HepG2 (cell line): ENCODE data around the gene AURKA. TPM values are rescaled to one million over a fixed set of nuclear protein-coding genes. Genes with fewer than 3 reads are reported as not detected.

Experiments
- BCL6 ChIP-seq: IDR thresholded peaks from 2 replicates; pipeline ENCODE4 v1.6.1; 2016; ENCODE audit warnings: missing genetic modification reagents, missing compliant biosample characterization
- BHLHE40 ChIP-seq: IDR thresholded peaks from 2 replicates; pipeline ENCODE4 v1.6.1; 2011; ENCODE audit warnings: low read length, improper control_type of control experiment
- FOSL2 ChIP-seq: sonication (generic); formaldehyde crosslinking; IDR thresholded peaks from 2 replicates; pipeline ENCODE4 v1.4.0; 2020; ENCODE audit warnings: missing genetic modification reagents
- FOXA3 ChIP-seq: IDR thresholded peaks from 2 replicates; pipeline ENCODE4 v1.6.1; 2016; ENCODE audit warnings: missing genetic modification reagents, missing compliant biosample characterization
- GABPB1 ChIP-seq: IDR thresholded peaks from 2 replicates; pipeline ENCODE4 v1.6.1; 2016; ENCODE audit warnings: mild to moderate bottlenecking, missing genetic modification reagents, moderate library complexity, missing compliant biosample characterization
- IKZF1 ChIP-seq: fragments of 450-650 bp; IDR thresholded peaks from 2 replicates; pipeline ENCODE4 v1.7.1; 2016
- KLF15 ChIP-seq: sonication (generic); formaldehyde crosslinking; IDR thresholded peaks from 2 replicates; pipeline ENCODE4 v1.8.1; 2023; ENCODE audit warnings: borderline replicate concordance, mild to moderate bottlenecking, inconsistent platforms, missing genetic modification reagents, mixed read lengths
- MED8 ChIP-seq: sonication (generic); formaldehyde crosslinking; IDR thresholded peaks from 2 replicates; pipeline ENCODE4 v1.8.1; 2023; ENCODE audit warnings: mild to moderate bottlenecking, missing genetic modification reagents; ENCODE audit not compliant: insufficient replicate concordance
- NFKBIZ ChIP-seq: IDR thresholded peaks from 2 replicates; pipeline ENCODE4 v1.6.1; 2018; ENCODE audit warnings: missing genetic modification reagents, missing compliant biosample characterization
- NFRKB ChIP-seq: fragments of 450-650 bp; IDR thresholded peaks from 2 replicates; pipeline ENCODE4 v1.6.1; 2017
- POLR2G ChIP-seq: fragments of 200-400 bp; formaldehyde crosslinking; IDR thresholded peaks from 2 replicates; pipeline ENCODE4 v1.6.1; 2018; ENCODE audit warnings: mild to moderate bottlenecking, low read depth, low read length, moderate library complexity
- RNF2 ChIP-seq: fragments of 450-650 bp; conservative IDR thresholded peaks from 2 replicates; pipeline ENCODE4 v1.6.1; 2016; ENCODE audit warnings: low read depth
- TBX2 ChIP-seq: sonication (generic); formaldehyde crosslinking; IDR thresholded peaks from 2 replicates; pipeline ENCODE4 v1.5.0; 2020; ENCODE audit warnings: missing genetic modification reagents, mild to moderate bottlenecking, borderline replicate concordance
- ZBTB8A ChIP-seq: sonication (generic); formaldehyde crosslinking; IDR thresholded peaks from 2 replicates; pipeline ENCODE4 v1.4.0; 2020; ENCODE audit warnings: mild to moderate bottlenecking, low read depth, missing genetic modification reagents, borderline replicate concordance
- ZMAT3 ChIP-seq: sonication (generic); formaldehyde crosslinking; conservative IDR thresholded peaks from 2 replicates; pipeline ENCODE4 v1.7.0; 2021; ENCODE audit warnings: missing genetic modification reagents
- ZMYM3 ChIP-seq: sonication (generic); formaldehyde crosslinking; IDR thresholded peaks from 2 replicates; pipeline ENCODE4 v1.5.1; 2020; ENCODE audit warnings: mild to moderate bottlenecking, missing genetic modification reagents
- ZNF207 ChIP-seq: fragments of 450-650 bp; IDR thresholded peaks from 2 replicates; pipeline ENCODE4 v1.6.1; 2016; ENCODE audit warnings: antibody characterized with exemption, borderline replicate concordance
- ZNF263 ChIP-seq: sonication (generic); formaldehyde crosslinking; IDR thresholded peaks from 2 replicates; pipeline ENCODE4 v1.4.0; 2020; ENCODE audit warnings: missing genetic modification reagents
- ZNF326 ChIP-seq: sonication (generic); formaldehyde crosslinking; IDR thresholded peaks from 2 replicates; pipeline ENCODE4 v1.4.0; 2020; ENCODE audit warnings: missing genetic modification reagents, borderline replicate concordance
- ZNF451 ChIP-seq: sonication (generic); formaldehyde crosslinking; IDR thresholded peaks from 2 replicates; pipeline ENCODE4 v1.5.0; 2020; ENCODE audit warnings: mild to moderate bottlenecking, missing genetic modification reagents
- ZNF567 ChIP-seq: sonication (generic); formaldehyde crosslinking; IDR thresholded peaks from 2 replicates; pipeline ENCODE4 v1.8.1; 2023; ENCODE audit warnings: mild to moderate bottlenecking, missing genetic modification reagents, borderline replicate concordance
- ZSCAN20 ChIP-seq: sonication (generic); formaldehyde crosslinking; IDR thresholded peaks from 2 replicates; pipeline ENCODE4 v1.4.0; 2020; ENCODE audit warnings: missing genetic modification reagents, mild to moderate bottlenecking, borderline replicate concordance
- ZZZ3 ChIP-seq: sonication (generic); formaldehyde crosslinking; IDR thresholded peaks from 2 replicates; pipeline ENCODE4 v1.4.0; 2020; ENCODE audit warnings: missing genetic modification reagents, mild to moderate bottlenecking, borderline replicate concordance
- polyA plus RNA-seq, 8 experiments: library from polyadenylated mRNA; depleted of rRNA in 3 of 8; stranded (reverse) in 7 of 8; unstranded in 1 of 8; fragments of >200 nt; fragmentation: Illumina TruSeq in 4 of 8; extraction: Trizol in 4 of 8; gene quantifications; 2 replicates each; pipeline versions ENCODE4 v1.2.1 to v1.2.3, GENCODE V29; 2011 to 2016; ENCODE audit warnings: low read depth in 4 of 8, missing spikeins in 1 of 8, mixed read lengths in 1 of 8; ENCODE audit not compliant: insufficient read depth in 1 of 8
- total RNA-seq, 5 experiments: library from RNA; depleted of rRNA; stranded (reverse); fragments of >200 nt; fragmentation: Illumina TruSeq; extraction: Trizol; gene quantifications; 2 replicates each; pipeline ENCODE4 v1.2.3, GENCODE V29; 2016; ENCODE audit warnings: low read depth in 1 of 5
- TF ChIP-seq, protein P1 (sequence below): sonication (generic); formaldehyde crosslinking; IDR thresholded peaks from 2 replicates; pipeline ENCODE4 v1.8.0; 2022; ENCODE audit warnings: missing genetic modification reagents, low read depth, mild to moderate bottlenecking, borderline replicate concordance
- TF ChIP-seq, protein P2 (sequence below): sonication (generic); formaldehyde crosslinking; IDR thresholded peaks from 2 replicates; pipeline ENCODE4 v1.5.0; 2020; ENCODE audit warnings: missing genetic modification reagents, mild to moderate bottlenecking, borderline replicate concordance
- TF ChIP-seq, protein P3 (sequence below): sonication (generic); formaldehyde crosslinking; IDR thresholded peaks from 2 replicates; pipeline ENCODE4 v1.8.1; 2022; ENCODE audit warnings: low read depth, mild to moderate bottlenecking, missing genetic modification reagents
- TF ChIP-seq, protein P4 (sequence below): IDR thresholded peaks from 2 replicates; pipeline ENCODE4 v1.6.1; 2016; ENCODE audit warnings: mild to moderate bottlenecking, missing biosample characterization, missing genetic modification reagents

Gene AURKA
- total and polyA plus RNA-seq, 2 of the 13 experiments (the other 11 are each of a cell fraction or from before 2014, with no cell fraction given) = 96.4 to 224 TPM

DNA sequence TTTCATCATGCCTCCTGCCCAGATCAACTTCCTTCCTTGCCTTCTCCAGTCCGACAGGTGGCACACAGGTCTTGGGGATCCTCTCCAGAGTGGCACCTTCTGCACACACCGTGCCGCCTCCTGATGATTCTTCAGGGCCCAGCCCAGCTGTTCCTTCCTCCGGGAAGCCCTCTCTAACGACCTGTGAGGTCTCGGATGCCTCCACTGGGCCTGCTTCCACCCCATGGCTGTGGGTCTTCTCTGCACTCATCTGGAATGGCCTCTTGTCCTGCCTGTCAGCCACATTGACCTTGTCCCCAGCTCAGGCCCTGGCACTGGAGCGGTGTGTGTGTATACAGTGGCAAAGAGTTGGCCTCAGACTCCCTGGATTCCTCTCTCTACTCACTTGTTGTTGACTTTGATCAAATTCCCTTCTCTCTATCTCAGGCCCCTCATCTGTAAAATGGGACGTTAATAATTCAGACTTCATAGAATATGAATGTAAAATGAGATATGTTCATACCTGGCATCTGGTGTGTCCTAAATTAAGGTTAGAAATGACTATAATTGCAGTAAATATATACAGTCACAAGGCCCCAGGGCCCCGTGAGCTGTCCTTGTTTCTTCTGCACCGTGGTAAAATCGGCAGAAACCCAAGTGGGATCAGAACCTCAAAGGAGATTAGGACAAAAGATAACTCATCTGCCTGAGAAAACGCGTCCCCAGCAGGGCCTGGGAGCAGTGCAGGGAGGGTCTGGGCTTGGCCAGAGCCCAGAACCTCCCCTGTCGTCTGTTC is 31.7 kb downstream of the AURKA start (continued):
- no peak; the same call in none of the 2 replicates for TF ChIP-seq FOSL2 (CRISPR knock-in tag)
- TF ChIP-seq NFKBIZ = no peak
- TF ChIP-seq TBX2 = peak; percentile 74
- TF ChIP-seq ZZZ3 (CRISPR knock-in tag) = 0 out of 2 replicates have a peak, but pooled peaks have one; percentile 73
- TF ChIP-seq ZNF207 = no peak
- 0 out of 2 replicates have a peak, but pooled peaks have one; percentile 18 for TF ChIP-seq ZSCAN20 (CRISPR knock-in tag)
- TF ChIP-seq NFRKB = no peak
- TF ChIP-seq MED8 = no peak
- TF ChIP-seq RNF2 = no peak
- TF ChIP-seq, protein P1, sequence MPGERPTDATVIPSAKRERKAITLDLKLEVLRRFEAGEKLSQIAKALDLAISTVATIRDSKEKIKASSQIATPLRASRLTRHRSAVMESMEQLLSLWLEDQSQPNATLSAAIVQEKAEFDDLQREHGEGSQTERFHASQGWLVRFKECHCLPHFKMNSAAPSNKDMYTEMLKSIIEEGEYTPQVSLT (CRISPR knock-in tag) = no peak
- TF ChIP-seq ZMAT3 (CRISPR knock-in tag) = peak; percentile 18; the same call in 1 of the 2 replicates
- TF ChIP-seq, protein P2, sequence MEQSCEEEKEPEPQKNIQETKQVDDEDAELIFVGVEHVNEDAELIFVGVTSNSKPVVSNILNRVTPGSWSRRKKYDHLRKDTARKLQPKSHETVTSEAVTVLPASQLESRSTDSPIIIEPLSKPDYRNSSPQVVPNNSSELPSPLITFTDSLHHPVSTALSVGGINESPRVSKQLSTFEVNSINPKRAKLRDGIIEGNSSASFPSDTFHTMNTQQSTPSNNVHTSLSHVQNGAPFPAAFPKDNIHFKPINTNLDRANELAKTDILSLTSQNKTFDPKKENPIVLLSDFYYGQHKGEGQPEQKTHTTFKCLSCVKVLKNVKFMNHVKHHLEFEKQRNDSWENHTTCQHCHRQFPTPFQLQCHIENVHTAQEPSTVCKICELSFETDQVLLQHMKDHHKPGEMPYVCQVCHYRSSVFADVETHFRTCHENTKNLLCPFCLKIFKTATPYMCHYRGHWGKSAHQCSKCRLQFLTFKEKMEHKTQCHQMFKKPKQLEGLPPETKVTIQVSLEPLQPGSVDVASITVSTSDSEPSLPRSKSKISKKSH = peak; percentile 71; the same call in 1 of the 2 replicates
- TF ChIP-seq ZNF451 = no peak
- TF ChIP-seq, protein P3, sequence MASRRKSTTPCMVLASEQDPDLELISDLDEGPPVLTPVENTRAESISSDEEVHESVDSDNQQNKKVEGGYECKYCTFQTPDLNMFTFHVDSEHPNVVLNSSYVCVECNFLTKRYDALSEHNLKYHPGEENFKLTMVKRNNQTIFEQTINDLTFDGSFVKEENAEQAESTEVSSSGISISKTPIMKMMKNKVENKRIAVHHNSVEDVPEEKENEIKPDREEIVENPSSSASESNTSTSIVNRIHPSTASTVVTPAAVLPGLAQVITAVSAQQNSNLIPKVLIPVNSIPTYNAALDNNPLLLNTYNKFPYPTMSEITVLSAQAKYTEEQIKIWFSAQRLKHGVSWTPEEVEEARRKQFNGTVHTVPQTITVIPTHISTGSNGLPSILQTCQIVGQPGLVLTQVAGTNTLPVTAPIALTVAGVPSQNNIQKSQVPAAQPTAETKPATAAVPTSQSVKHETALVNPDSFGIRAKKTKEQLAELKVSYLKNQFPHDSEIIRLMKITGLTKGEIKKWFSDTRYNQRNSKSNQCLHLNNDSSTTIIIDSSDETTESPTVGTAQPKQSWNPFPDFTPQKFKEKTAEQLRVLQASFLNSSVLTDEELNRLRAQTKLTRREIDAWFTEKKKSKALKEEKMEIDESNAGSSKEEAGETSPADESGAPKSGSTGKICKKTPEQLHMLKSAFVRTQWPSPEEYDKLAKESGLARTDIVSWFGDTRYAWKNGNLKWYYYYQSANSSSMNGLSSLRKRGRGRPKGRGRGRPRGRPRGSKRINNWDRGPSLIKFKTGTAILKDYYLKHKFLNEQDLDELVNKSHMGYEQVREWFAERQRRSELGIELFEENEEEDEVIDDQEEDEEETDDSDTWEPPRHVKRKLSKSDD = no peak
- peak; percentile 61; the same call in 1 of the 2 replicates for TF ChIP-seq ZNF263 (CRISPR knock-in tag)
- TF ChIP-seq ZNF326 (CRISPR knock-in tag) = no peak
- TF ChIP-seq ZMYM3 (CRISPR knock-in tag) = peak; percentile 98
- no peak for TF ChIP-seq ZNF567
- no peak; the same call in none of the 2 replicates for TF ChIP-seq BCL6
- TF ChIP-seq FOXA3 (CRISPR knock-in tag) = peak; percentile 85
- TF ChIP-seq ZBTB8A (CRISPR knock-in tag) = peak; percentile 78; the same call in 1 of the 2 replicates
- TF ChIP-seq IKZF1 = no peak
- peak; percentile 64 for TF ChIP-seq GABPB1
- TF ChIP-seq BHLHE40 = no peak
- TF ChIP-seq KLF15 (CRISPR knock-in tag) = no peak
- TF ChIP-seq, protein P4, sequence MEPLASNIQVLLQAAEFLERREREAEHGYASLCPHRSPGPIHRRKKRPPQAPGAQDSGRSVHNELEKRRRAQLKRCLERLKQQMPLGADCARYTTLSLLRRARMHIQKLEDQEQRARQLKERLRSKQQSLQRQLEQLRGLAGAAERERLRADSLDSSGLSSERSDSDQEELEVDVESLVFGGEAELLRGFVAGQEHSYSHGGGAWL = no peak
- peak; percentile 32 for TF ChIP-seq POLR2G
